ENCODE results near the gene MPIG6B. TPM values are rescaled to one million over a fixed set of nuclear protein-coding genes. Genes with fewer than 3 reads are reported as not detected.

MPIG6B gene
- polyA plus RNA-seq, 2 donors = 0.49 to 0.88 TPM

DNA sequence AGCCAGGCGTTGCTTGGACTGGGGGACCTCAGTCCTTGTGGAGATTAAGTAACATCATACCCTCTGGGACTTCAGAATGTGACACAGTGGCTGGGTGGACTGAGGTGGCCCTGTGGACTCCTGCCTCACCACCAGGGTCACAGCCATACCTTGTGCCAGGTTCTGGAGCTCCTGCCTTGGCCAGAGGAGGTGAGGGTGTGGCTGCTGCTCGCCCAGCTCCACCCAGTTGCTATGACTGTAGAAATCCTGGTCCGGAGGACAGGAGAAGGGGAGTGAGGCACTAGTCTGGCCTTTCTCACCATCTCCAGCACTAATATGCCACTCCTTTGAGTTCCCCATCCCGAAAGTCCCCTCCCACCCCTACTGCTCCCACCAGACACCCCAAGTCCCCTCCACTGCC is 52.0 kb downstream of the MPIG6B start:
- WGBS, 2 donors = 59 to 67% methylated on average over 4 of the region's 4 CpGs
- Histone ChIP-seq H3K27me3 (ENCODE audit: control insufficient read depth in 1 of 2, insufficient read depth in 2 of 2, low read length in 2 of 2) (no peaks in the 10 kb centered on the region), H3K27ac (ENCODE audit: low read depth in 2 of 2, low read length in 1 of 2) (no peak overlapping the region), H3K4me3 (ENCODE audit: low read depth in 1 of 2, low read length in 2 of 2) (no peak overlapping the region), H3K9me3 (ENCODE audit: control insufficient read depth in 2 of 2, insufficient read depth in 1 of 2, low read depth in 1 of 2, low read length in 1 of 2) (no peaks in the 10 kb centered on the region), H3K4me1 (ENCODE audit: control insufficient read depth in 2 of 2, insufficient read depth in 2 of 2, low read length in 1 of 2) (peaks cover 6 to 9% of the 10 kb centered on the region in 2 donors), H3K36me3 (ENCODE audit: control insufficient read depth in 2 of 2, insufficient read depth in 2 of 2, low read length in 1 of 2) (peaks cover under 1 to 18% of the 10 kb centered on the region in 2 donors)

DNA sequence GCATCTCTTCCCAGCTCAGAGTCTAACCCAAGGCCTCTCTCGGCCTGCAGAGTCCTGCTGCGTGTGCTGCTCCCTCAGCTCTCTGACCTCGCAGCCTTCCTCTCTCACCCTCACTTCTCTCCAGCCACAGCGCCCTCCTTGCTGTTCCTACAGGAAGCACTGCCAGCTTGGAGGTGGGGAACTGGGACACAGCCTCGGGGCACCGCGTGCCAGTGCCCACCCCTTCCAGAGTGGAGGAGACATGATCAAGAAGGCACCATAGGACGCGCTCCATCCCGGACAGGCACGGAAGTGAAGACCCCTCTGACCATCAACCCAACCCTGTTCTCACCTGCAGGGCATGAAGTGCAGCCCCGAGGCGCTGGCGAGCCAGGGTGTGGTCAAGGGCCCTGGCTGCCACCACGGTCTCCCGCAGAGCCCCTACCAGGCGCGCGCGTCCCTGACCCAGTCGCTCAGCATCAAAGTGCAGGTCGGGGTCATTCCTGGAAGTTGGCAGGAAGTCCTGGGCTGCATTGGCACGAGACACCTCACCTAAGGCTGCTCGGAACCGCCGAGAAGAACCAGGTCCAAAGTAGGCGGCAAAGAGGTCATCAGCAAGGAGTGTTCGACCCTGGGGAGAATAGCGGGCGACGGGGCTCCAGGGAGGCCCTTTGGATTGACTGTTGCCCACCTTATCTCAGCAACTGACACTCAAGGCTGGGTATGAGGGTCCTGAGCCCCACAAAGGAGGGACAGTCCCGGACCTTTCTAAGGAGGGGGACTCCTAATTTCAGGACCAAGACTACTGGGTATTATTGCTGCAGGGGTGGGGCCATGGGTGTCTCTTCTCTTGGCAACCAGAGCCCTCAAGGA is 52.7 kb downstream of the MPIG6B start:
- 79 to 82% methylated on average over 32 of the region's 32 CpGs for WGBS, 2 donors
- no peak overlapping the region for H3K4me3 ChIP-seq (ENCODE audit: low read depth in 1 of 2, low read length in 2 of 2)

More for the DNA sequence above, 52.7 kb downstream of the MPIG6B start:
- no peaks in the 10 kb centered on the region for H3K9me3 ChIP-seq (ENCODE audit: control insufficient read depth in 2 of 2, insufficient read depth in 1 of 2, low read depth in 1 of 2, low read length in 1 of 2)
- no peaks in the 10 kb centered on the region for H3K27me3 ChIP-seq (ENCODE audit: control insufficient read depth in 1 of 2, insufficient read depth in 2 of 2, low read length in 2 of 2)
- H3K4me1 ChIP-seq (ENCODE audit: control insufficient read depth in 2 of 2, insufficient read depth in 2 of 2, low read length in 1 of 2) = peaks cover 6 to 9% of the 10 kb centered on the region in 2 donors
- H3K27ac ChIP-seq (ENCODE audit: low read depth in 2 of 2, low read length in 1 of 2) = no peak overlapping the region
- peaks cover 7 to 25% of the 10 kb centered on the region in 2 donors for H3K36me3 ChIP-seq (ENCODE audit: control insufficient read depth in 2 of 2, insufficient read depth in 2 of 2, low read length in 1 of 2)

Other genes starting within 250 kb of the MPIG6B start
- under 1 TPM; 0.29 to 0.77 TPM for gene MICB, start 225.2 kb upstream of the MPIG6B start, polyA plus RNA-seq
- gene MCCD1, start 194.4 kb upstream of the MPIG6B start, polyA plus RNA-seq = not detected
- 100 to 1,000 TPM; 181 to 321 TPM for gene DDX39B, start 181.4 kb upstream of the MPIG6B start, polyA plus RNA-seq
- under 1 TPM; 0.32 to 0.49 TPM for gene ATP6V1G2, start 176.8 kb upstream of the MPIG6B start, polyA plus RNA-seq
- 10 to 100 TPM; 16.1 to 20.2 TPM for gene NFKBIL1, start 175.8 kb upstream of the MPIG6B start, polyA plus RNA-seq
- gene LTA, start 151.1 kb upstream of the MPIG6B start, polyA plus RNA-seq = under 1 TPM; 0.10 to 0.14 TPM
- 1 to 10 TPM in 1 of 2 donors, under 1 TPM in 1; 0.71 to 2.4 TPM for gene TNF, start 147.8 kb upstream of the MPIG6B start, polyA plus RNA-seq
- gene LTB, start 140.9 kb upstream of the MPIG6B start, polyA plus RNA-seq = 1 to 10 TPM; 1.8 to 3.0 TPM
- gene LST1, start 137.1 kb upstream of the MPIG6B start, polyA plus RNA-seq = 1 to 10 TPM; 2.8 to 6.9 TPM
- gene NCR3, start 130.4 kb upstream of the MPIG6B start, polyA plus RNA-seq = under 1 TPM in 1 of 2 donors, not detected in 1; 0.07 TPM
- gene AIF1, start 108.1 kb upstream of the MPIG6B start, polyA plus RNA-seq = 10 to 100 TPM in 1 of 2 donors, 1 to 10 TPM in 1; 8.0 to 12.6 TPM
- 100 to 1,000 TPM in 1 of 2 donors, 10 to 100 TPM in 1; 76.6 to 110 TPM for gene PRRC2A, start 102.7 kb upstream of the MPIG6B start, polyA plus RNA-seq
- gene BAG6, start 70.7 kb upstream of the MPIG6B start, polyA plus RNA-seq = 100 to 1,000 TPM; 158 to 259 TPM
- 1 to 10 TPM; 4.3 to 6.0 TPM for gene APOM, start 67.5 kb upstream of the MPIG6B start, polyA plus RNA-seq
- 10 to 100 TPM; 20.6 to 21.1 TPM for gene C6orf47, start 62.6 kb upstream of the MPIG6B start, polyA plus RNA-seq
- 10 to 100 TPM; 10.2 to 10.4 TPM for gene GPANK1, start 58.4 kb upstream of the MPIG6B start, polyA plus RNA-seq
- gene CSNK2B, start 57.3 kb upstream of the MPIG6B start, polyA plus RNA-seq = 100 to 1,000 TPM; 140 to 187 TPM
- 1 to 10 TPM; 5.3 to 7.4 TPM for gene LY6G5B, start 53.4 kb upstream of the MPIG6B start, polyA plus RNA-seq
- gene LY6G5C, start 42.3 kb upstream of the MPIG6B start, polyA plus RNA-seq = 1 to 10 TPM in 1 of 2 donors, under 1 TPM in 1; 0.76 to 1.1 TPM
- gene ABHD16A, start 20.0 kb upstream of the MPIG6B start, polyA plus RNA-seq = 10 to 100 TPM; 30.0 to 40.1 TPM
- not detected for gene LY6G6F, start 16.5 kb upstream of the MPIG6B start, polyA plus RNA-seq
- gene LY6G6D, start 8.0 kb upstream of the MPIG6B start, polyA plus RNA-seq = 1 to 10 TPM in 1 of 2 donors, under 1 TPM in 1; 0.67 to 1.3 TPM
- gene LY6G6C, start 1.6 kb upstream of the MPIG6B start, polyA plus RNA-seq = 10 to 100 TPM; 17.2 to 21.9 TPM
- 10 to 100 TPM; 46.5 to 73.3 TPM for gene DDAH2, start 5.9 kb downstream of the MPIG6B start, polyA plus RNA-seq
- 100 to 1,000 TPM; 258 to 412 TPM for gene CLIC1, start 13.2 kb downstream of the MPIG6B start, polyA plus RNA-seq
- 10 to 100 TPM in 1 of 2 donors, 1 to 10 TPM in 1; 6.3 to 15.8 TPM for gene MSH5, start 16.6 kb downstream of the MPIG6B start, polyA plus RNA-seq
- gene SAPCD1, start 39.3 kb downstream of the MPIG6B start, polyA plus RNA-seq = 1 to 10 TPM; 2.3 to 7.6 TPM
- 1 to 10 TPM in 1 of 2 donors, under 1 TPM in 1; 0.33 to 1.3 TPM for gene VWA7, start 54.0 kb downstream of the MPIG6B start, polyA plus RNA-seq
- gene VARS1, start 72.4 kb downstream of the MPIG6B start, polyA plus RNA-seq = 10 to 100 TPM; 35.7 to 37.3 TPM
- 10 to 100 TPM; 25.6 to 42.9 TPM for gene LSM2, start 83.6 kb downstream of the MPIG6B start, polyA plus RNA-seq
- under 1 TPM; 0.39 to 0.42 TPM for gene HSPA1L, start 91.9 kb downstream of the MPIG6B start, polyA plus RNA-seq
- gene HSPA1A, start 92.2 kb downstream of the MPIG6B start, polyA plus RNA-seq = 100 to 1,000 TPM; 105 to 125 TPM
- gene HSPA1B, start 104.4 kb downstream of the MPIG6B start, polyA plus RNA-seq = 100 to 1,000 TPM in 1 of 2 donors, 10 to 100 TPM in 1; 26.9 to 103 TPM
- 10 to 100 TPM; 13.6 to 14.6 TPM for gene NEU1, start 139.4 kb downstream of the MPIG6B start, polyA plus RNA-seq
- under 1 TPM; 0.19 to 0.33 TPM for gene SLC44A4, start 155.6 kb downstream of the MPIG6B start, polyA plus RNA-seq
- gene EHMT2, start 174.3 kb downstream of the MPIG6B start, polyA plus RNA-seq = 10 to 100 TPM; 27.2 to 39.6 TPM
- 1 to 10 TPM; 2.4 to 3.6 TPM for gene ZBTB12, start 178.7 kb downstream of the MPIG6B start, polyA plus RNA-seq
- gene C2, start 204.3 kb downstream of the MPIG6B start, polyA plus RNA-seq = 1 to 10 TPM; 1.2 to 1.3 TPM
- 10 to 100 TPM; 15.9 to 19.6 TPM for gene CFB, start 222.7 kb downstream of the MPIG6B start, polyA plus RNA-seq
- 10 to 100 TPM; 30.2 to 49.3 TPM for gene NELFE, start 235.6 kb downstream of the MPIG6B start, polyA plus RNA-seq
- gene SKIC2, start 235.8 kb downstream of the MPIG6B start, polyA plus RNA-seq = 10 to 100 TPM; 39.1 to 58.0 TPM
- 10 to 100 TPM; 11.8 to 16.5 TPM for gene DXO, start 248.8 kb downstream of the MPIG6B start, polyA plus RNA-seq